Stomach (tissue), 19 donors: Measurements from ENCODE around the gene PNPLA2. TPM values are rescaled to one million over a fixed set of nuclear protein-coding genes. Genes with fewer than 3 reads are reported as not detected.

Source experiments
- DNase-seq, 2 donors: peaks; one replicate each; pipeline versions ENCODE4 v3.0.0 to v3.0.0-alpha.2; 2013 to 2019
- H3K27ac ChIP-seq, 5 donors: fragments of 200-600 bp in 4 of 5; sonication (generic) in 4 of 5; one replicate each; pipeline ENCODE4 v1.5.1; 2013 to 2019; ENCODE audit warnings: mild to moderate bottlenecking in 1 of 5, moderate library complexity in 1 of 5
- H3K27me3 ChIP-seq, 3 donors: fragments of 200-600 bp; sonication (generic); one replicate each; pipeline ENCODE4 v1.5.1; 2017 to 2019; ENCODE audit warnings: mixed run types in 1 of 3
- H3K36me3 ChIP-seq, 4 donors: fragments of 200-600 bp; sonication (generic); 1 replicate in 3 of 4; 2 replicates in 1 of 4; pipeline ENCODE4 v1.5.1; 2016 to 2019
- H3K4me1 ChIP-seq, 4 donors: fragments of 200-600 bp; sonication (generic); one replicate each; pipeline ENCODE4 v1.5.1; 2016 to 2019
- H3K4me3 ChIP-seq, 4 donors: fragments of 200-600 bp; sonication (generic) in 3 of 4; one replicate each; pipeline ENCODE4 v1.5.1; 2016 to 2019; ENCODE audit warnings: mild to moderate bottlenecking in 1 of 4
- H3K9me3 ChIP-seq, 4 donors: fragments of 200-600 bp; sonication (generic); one replicate each; pipeline ENCODE4 v1.5.1; 2016 to 2019
- CTCF ChIP-seq, 7 experiments: fragments of 450-650 bp in 4 of 7; fragments of 200-600 bp in 3 of 7; sonication (generic) in 3 of 7; IDR thresholded peaks; one replicate each; pipeline ENCODE4 v1.5.1; 2016 to 2019; ENCODE audit warnings: antibody characterized with exemption in 7 of 7, control low read depth in 2 of 7, mild to moderate bottlenecking in 1 of 7
- EP300 ChIP-seq: sonication (generic); formaldehyde crosslinking; IDR thresholded peaks from one replicate; pipeline ENCODE4 v1.6.1; 2017; ENCODE audit warnings: antibody characterized with exemption
- POLR2A ChIP-seq, 4 donors: fragments of 450-650 bp; IDR thresholded peaks; one replicate each; pipeline ENCODE4 v1.6.1; 2016; ENCODE audit warnings: antibody characterized with exemption in 4 of 4, control low read depth in 2 of 4, mild to moderate bottlenecking in 1 of 4, moderate library complexity in 1 of 4
- POLR2AphosphoS5 ChIP-seq, 3 donors: sonication (generic); formaldehyde crosslinking; IDR thresholded peaks; one replicate each; pipeline ENCODE4 v1.6.1; 2016; ENCODE audit warnings: antibody characterized with exemption in 3 of 3
- WGBS, 5 donors: extraction: QIAGEN DNeasy Blood & Tissue Kit in 3 of 5; methylation state at CpG; one replicate each; pipeline versions ENCODE4 v1.1.5 to v1.1.7; 2013 to 2018; 5-methylcytosine and 5-hydroxymethylcytosine counted together
- intact Hi-C: fragments of 100-400 bp; cut with DNase I; formaldehyde crosslinking; loops from one replicate; pipeline ENCODE4 v1.15.1; 2023; ENCODE audit warnings: low total_unique reads
- long read RNA-seq, 10 donors: transcript quantifications; one replicate each; lab custom pipeline, GENCODE V29; 2026
- polyA plus RNA-seq, 3 donors: library from polyadenylated mRNA; stranded (reverse); fragments of 200-250 nt; gene quantifications; one replicate each; pipeline ENCODE4 v1.2.3, GENCODE V29; 2013
- total RNA-seq, 5 donors: library from RNA; depleted of rRNA; stranded (reverse); fragments of >200 nt; gene quantifications; one replicate each; pipeline versions ENCODE4 v1.1.0 to v1.2.3, GENCODE V29; 2014 to 2016
- donor health status: healthy with polysubstance abuse.
- donor health status: Bipolar disorder and iron deficiency.
- donor health status: healthy.

Gene PNPLA2
- total RNA-seq (100 to 1,000 TPM in 3 of 5 donors, 10 to 100 TPM in 2; 33.4 to 385 (median 139) TPM), polyA plus RNA-seq (10 to 100 TPM; 41.7 to 85.1 (median 77.8) TPM)
- long read RNA-seq, donor 1, partial matches to known transcripts = 5 of 5 reads
- long read RNA-seq, donor 1, other reads (novel, unspliced or antisense) = 0 of 5 reads
- long read RNA-seq, donor 2, partial matches to known transcripts = 12 of 13 reads
- long read RNA-seq, donor 2, other reads (novel, unspliced or antisense) = 0 of 13 reads
- long read RNA-seq, donor 3, partial matches to known transcripts = 5 of 6 reads
- long read RNA-seq, donor 3, other reads (novel, unspliced or antisense) = 0 of 6 reads
- long read RNA-seq, donor 4 = 0 reads
- long read RNA-seq, donor 5, partial matches to known transcripts = 13 of 15 reads
- long read RNA-seq, donor 5, other reads (novel, unspliced or antisense) = 0 of 15 reads
- long read RNA-seq, donor 6, partial matches to known transcripts = 29 of 30 reads
- long read RNA-seq, donor 6, other reads (novel, unspliced or antisense) = 0 of 30 reads
- long read RNA-seq, donor 7, partial matches to known transcripts = 8 of 8 reads
- long read RNA-seq, donor 7, other reads (novel, unspliced or antisense) = 0 of 8 reads
- long read RNA-seq, donor 8, partial matches to known transcripts = 10 of 11 reads
- long read RNA-seq, donor 8, other reads (novel, unspliced or antisense) = 0 of 11 reads
- long read RNA-seq, donor 9, partial matches to known transcripts = 0 of 1 reads
- long read RNA-seq, donor 9, other reads (novel, unspliced or antisense) = 0 of 1 reads
- long read RNA-seq, donor 10, partial matches to known transcripts = 0 of 1 reads
- long read RNA-seq, donor 10, other reads (novel, unspliced or antisense) = 0 of 1 reads

- WGBS, 5 donors = 15 to 24% (median 19%) methylated on average over 12 to 20 of the region's 20 CpGs
- peak in 2 of 3 donors; percentile 78 to 85 for TF ChIP-seq POLR2AphosphoS5 (IDR thresholded peaks at IDR 0.05)
- no peak for TF ChIP-seq POLR2A (IDR thresholded peaks at IDR 0.05)
- peak within 1 kb of the TSS; percentile 94 to 98 (median 96) for H3K27ac ChIP-seq
- peak; percentile 64 to 92 for DNase-seq
- H3K27me3 ChIP-seq = no peaks in the 10 kb centered on the region
- no peaks in the 10 kb centered on the region for H3K9me3 ChIP-seq
- intact Hi-C loops = no loop called here
- peak within 1 kb of the TSS; percentile 72 to 97 (median 94) for H3K4me3 ChIP-seq
- peaks cover 33 to 46% (median 43%) of the 10 kb centered on the region in 4 donors for H3K4me1 ChIP-seq
- peaks cover 15 to 44% (median 39%) of the 10 kb centered on the region in 4 donors for H3K36me3 ChIP-seq
Observed at GRCh38 chr11:818396-819128, at the start of gene PNPLA2. TSS of gene PNPLA2 (plus strand) at chr11:818914. CDS start at chr11:819719, 805 bp downstream.

- no peak for DNase-seq
- TF ChIP-seq POLR2A (IDR thresholded peaks at IDR 0.05) = no peak
- TF ChIP-seq EP300 = no peak
- no peak for TF ChIP-seq CTCF (IDR thresholded peaks at IDR 0.05)
- TF ChIP-seq POLR2AphosphoS5 (IDR thresholded peaks at IDR 0.05) = no peak
- H3K36me3 ChIP-seq = peaks cover 31 to 100% (median 84%) of the 10 kb centered on the region in 4 donors
- WGBS, 5 donors = 86 to 92% (median 91%) methylated on average over 21 to 23 of the region's 23 CpGs
- H3K27ac ChIP-seq = no peak overlapping the region
- intact Hi-C loops = no loop called here
- no peak overlapping the region for H3K4me3 ChIP-seq
- no peaks in the 10 kb centered on the region for H3K9me3 ChIP-seq
- H3K4me1 ChIP-seq = peaks cover 3 to 34% (median 14%) of the 10 kb centered on the region in 4 donors
- H3K27me3 ChIP-seq = no peaks in the 10 kb centered on the region
Observed at GRCh38 chr11:769887-770641, 48.6 kb upstream of the PNPLA2 start.

GRCh38 chr11:770642-771616, 47.8 kb upstream of the PNPLA2 start:
- TF ChIP-seq EP300 (no peak), POLR2AphosphoS5 (IDR thresholded peaks at IDR 0.05) (no peak), POLR2A (IDR thresholded peaks at IDR 0.05) (no peak), CTCF (IDR thresholded peaks at IDR 0.05) (no peak)
- intact Hi-C loops = no loop called here
- DNase-seq = no peak
- Histone ChIP-seq H3K4me3 (no peak overlapping the region), H3K27me3 (no peaks in the 10 kb centered on the region), H3K36me3 (peaks cover 30 to 94% (median 75%) of the 10 kb centered on the region in 4 donors), H3K4me1 (peaks cover 12 to 36% (median 20%) of the 10 kb centered on the region in 4 donors), H3K9me3 (no peaks in the 10 kb centered on the region), H3K27ac (no peak overlapping the region)
- WGBS, 5 donors = 90 to 97% (median 92%) methylated on average over 10 to 32 of the region's 32 CpGs
